ENCODE measurements around the gene BMERB1.
"Not testable (repeated sequence)": the region's sequence is repeated elsewhere in the genome, so short reads cannot be mapped to it uniquely, and the experiment has no call there.

The BMERB1 gene

GRCh38 chr16:15559176-15559575, 124.8 kb downstream of the BMERB1 start:
- DNase-seq (ENCODE audit: low read depth): no peak

GRCh38 chr16:15564604-15565339, 130.4 kb downstream of the BMERB1 start:
- no peak for DNase-seq (ENCODE audit: low read depth)

GRCh38 chr16:15566095-15566494, 131.7 kb downstream of the BMERB1 start:
- DNase-seq (ENCODE audit: low read depth): no peak

- no peak for DNase-seq (ENCODE audit: low read depth)
These were observed 133.4 kb downstream of the BMERB1 start for GRCh38 chr16:15567823-15568222.

- DNase-seq (ENCODE audit: low read depth): not testable (repeated sequence)
These were observed 136.3 kb downstream of the BMERB1 start for GRCh38 chr16:15570666-15571065.

GRCh38 chr16:15571557-15571956, 137.2 kb downstream of the BMERB1 start:
- DNase-seq (ENCODE audit: low read depth): no peak

- peak; percentile 31 for DNase-seq (ENCODE audit: low read depth)
These were observed 138.1 kb downstream of the BMERB1 start for GRCh38 chr16:15572329-15573001.

GRCh38 chr16:15573274-15573895, 139.0 kb downstream of the BMERB1 start:
- no peak for DNase-seq (ENCODE audit: low read depth)

- DNase-seq (ENCODE audit: low read depth): not testable (repeated sequence)
These were observed 139.7 kb downstream of the BMERB1 start for GRCh38 chr16:15573896-15574613.

- no peak for DNase-seq (ENCODE audit: low read depth)
These were observed 140.2 kb downstream of the BMERB1 start for GRCh38 chr16:15574614-15574948.

GRCh38 chr16:15575293-15576049, 141.1 kb downstream of the BMERB1 start:
- no peak for DNase-seq (ENCODE audit: low read depth)

- DNase-seq (ENCODE audit: low read depth): no peak
These were observed 142.9 kb downstream of the BMERB1 start for GRCh38 chr16:15576960-15577958.

- no peak for DNase-seq (ENCODE audit: low read depth)
These were observed 144.4 kb downstream of the BMERB1 start for GRCh38 chr16:15578824-15579223.

GRCh38 chr16:15581127-15581815, 146.9 kb downstream of the BMERB1 start:
- DNase-seq (ENCODE audit: low read depth): no peak

GRCh38 chr16:15583526-15583925, 149.1 kb downstream of the BMERB1 start:
- DNase-seq (ENCODE audit: low read depth): no peak

- no peak for DNase-seq (ENCODE audit: low read depth)
These were observed 151.6 kb downstream of the BMERB1 start for GRCh38 chr16:15585956-15586355.

- no peak for DNase-seq (ENCODE audit: low read depth)
These were observed 152.3 kb downstream of the BMERB1 start for GRCh38 chr16:15586716-15587115.

- DNase-seq (ENCODE audit: low read depth): no peak
These were observed 152.9 kb downstream of the BMERB1 start for GRCh38 chr16:15587152-15587825.

- no peak for DNase-seq (ENCODE audit: low read depth)
These were observed 157.9 kb downstream of the BMERB1 start for GRCh38 chr16:15592324-15592723.
